ENCODE measurements around the gene ALK. TPM values are rescaled to one million over a fixed set of nuclear protein-coding genes. Genes with fewer than 3 reads are reported as not detected.

The ALK gene
- total and polyA plus RNA-seq, 10 of the 15 experiments (the other 5 are each of a cell fraction or from before 2014, with no cell fraction given), result 0.11 TPM; not detected in 9

DNA sequence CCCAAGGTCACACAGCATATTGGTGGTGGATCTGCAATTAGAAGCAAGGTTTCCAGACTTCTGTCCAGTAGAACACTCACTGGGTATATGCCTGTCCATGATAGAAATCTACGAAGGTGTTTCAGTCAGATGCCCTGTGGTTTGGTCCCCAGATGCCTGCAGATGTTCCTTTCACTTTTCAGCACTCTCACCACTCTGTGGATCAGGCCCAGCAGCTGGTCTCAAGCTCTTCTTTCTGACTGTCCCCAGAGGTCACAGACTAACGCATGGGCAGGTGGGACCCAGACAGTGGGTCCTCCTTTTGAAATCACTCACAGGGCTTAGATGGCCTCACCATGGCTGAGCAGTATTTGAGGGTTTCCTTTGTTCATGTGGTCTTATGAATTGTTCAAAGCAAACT is 376.5 kb downstream of the ALK start:
- BruUV-seq (replicated peaks), result no TSS peak
- H3K4me1 ChIP-seq (ENCODE audit: control insufficient read depth, insufficient read depth, low read length), result no peaks in the 10 kb centered on the region
- POLR2A ChIA-PET, result no interaction called here

GRCh38 chr2:29544031-29544430 is 377.4 kb downstream of the ALK start:
- no peak overlapping the region for H3K9ac ChIP-seq (ENCODE audit: control insufficient read depth, insufficient read depth, low read length)
- ATAC-seq, result no peak
- H3K9me3 ChIP-seq (replicated peaks; ENCODE audit: control insufficient read depth, insufficient read depth, low read length), result no peaks in the 10 kb centered on the region
- intact Hi-C loops (cut with micrococcal nuclease; ENCODE audit: unreplicated experiment) (no loop called here), in situ Hi-C loops (cut with MboI) (no loop called here)
- no peaks in the 10 kb centered on the region for H3K4me1 ChIP-seq (ENCODE audit: control insufficient read depth, insufficient read depth, low read length)
- SMC1A ChIA-PET (ENCODE audit: uncharacterized antibody, unreplicated experiment), result no interaction called here
- BruUV-seq (replicated peaks), result no TSS peak
- TF ChIP-seq SMARCA5 (IDR thresholded peaks at IDR 0.05), result no peak
- no peak for TF ChIP-seq ETV6 (conservative IDR thresholded peaks at IDR 0.05 in 1 of 2, IDR thresholded peaks at IDR 0.05 in 1 of 2; ENCODE audit: borderline replicate concordance in 1 of 2, low read depth in 1 of 2)
- TF ChIP-seq, protein P1, sequence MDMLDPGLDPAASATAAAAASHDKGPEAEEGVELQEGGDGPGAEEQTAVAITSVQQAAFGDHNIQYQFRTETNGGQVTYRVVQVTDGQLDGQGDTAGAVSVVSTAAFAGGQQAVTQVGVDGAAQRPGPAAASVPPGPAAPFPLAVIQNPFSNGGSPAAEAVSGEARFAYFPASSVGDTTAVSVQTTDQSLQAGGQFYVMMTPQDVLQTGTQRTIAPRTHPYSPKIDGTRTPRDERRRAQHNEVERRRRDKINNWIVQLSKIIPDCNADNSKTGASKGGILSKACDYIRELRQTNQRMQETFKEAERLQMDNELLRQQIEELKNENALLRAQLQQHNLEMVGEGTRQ (IDR thresholded peaks at IDR 0.05; ENCODE audit: borderline replicate concordance, low read depth, low read length), result no peak
- TF ChIP-seq EED (IDR thresholded peaks at IDR 0.05; ENCODE audit: low read depth), result no peak
- H3K4me3 ChIP-seq, result no peak overlapping the region
- no peaks in the 10 kb centered on the region for H3K36me3 ChIP-seq (ENCODE audit: control insufficient read depth in 2 of 2, insufficient read depth in 2 of 2, low read length in 1 of 2)
- RAD21 ChIA-PET (ENCODE audit: unreplicated experiment), result no interaction called here
- no peak overlapping the region for H3K4me2 ChIP-seq (ENCODE audit: control insufficient read depth, insufficient read depth)
- DNase-seq (ENCODE audit: low read depth, low spot score), result no peak
- no peak overlapping the region for H2AFZ ChIP-seq (ENCODE audit: control insufficient read depth, low read depth, low read length)
- POLR2A ChIA-PET, result no interaction called here
- H3K79me2 ChIP-seq (ENCODE audit: control insufficient read depth, insufficient read depth, low read length), result no peaks in the 10 kb centered on the region
- H4K20me1 ChIP-seq (ENCODE audit: control insufficient read depth, insufficient read depth), result no peaks in the 10 kb centered on the region
- FAIRE-seq, result no peak
- WGBS (ENCODE audit: insufficient coverage, insufficient replicate concordance, low lambda C conversion rate, missing lambda C conversion rate), result 33% methylated on average over 3 of the region's 3 CpGs
- no peak overlapping the region for H3K27ac ChIP-seq (ENCODE audit: control insufficient read depth, insufficient read depth)
- no peaks in the 10 kb centered on the region; a peak in 1 of 4 replicates for H3K27me3 ChIP-seq (replicated peaks in 1 of 2; ENCODE audit: control insufficient read depth in 2 of 2, insufficient read depth in 2 of 2, low read length in 1 of 2)
- CTCF ChIA-PET, result no interaction called here

More for the DNA sequence above, 376.5 kb downstream of the ALK start:
- ChIA-PET SMC1A (ENCODE audit: uncharacterized antibody, unreplicated experiment) (no interaction called here), CTCF (interaction anchor here (0.6 kb wide), 1 partner anchor 41 kb away, joined by 3 read pairs; no protein-coding TSS in a partner anchor), RAD21 (ENCODE audit: unreplicated experiment) (no interaction called here)
- Histone ChIP-seq H3K4me3 (no peak overlapping the region), H3K36me3 (ENCODE audit: control insufficient read depth in 2 of 2, insufficient read depth in 2 of 2, low read length in 1 of 2) (no peaks in the 10 kb centered on the region), H3K27ac (ENCODE audit: control insufficient read depth, insufficient read depth) (no peak overlapping the region), H3K27me3 (replicated peaks in 1 of 2; ENCODE audit: control insufficient read depth in 2 of 2, insufficient read depth in 2 of 2, low read length in 1 of 2) (no peaks in the 10 kb centered on the region; a peak in 1 of 4 replicates), H3K9ac (ENCODE audit: control insufficient read depth, insufficient read depth, low read length) (no peak overlapping the region), H3K9me3 (replicated peaks; ENCODE audit: control insufficient read depth, insufficient read depth, low read length) (no peaks in the 10 kb centered on the region), H3K79me2 (ENCODE audit: control insufficient read depth, insufficient read depth, low read length) (no peaks in the 10 kb centered on the region), H2AFZ (ENCODE audit: control insufficient read depth, low read depth, low read length) (no peak overlapping the region), H3K4me2 (ENCODE audit: control insufficient read depth, insufficient read depth) (no peak overlapping the region), H4K20me1 (ENCODE audit: control insufficient read depth, insufficient read depth) (no peaks in the 10 kb centered on the region)
- ATAC-seq, result no peak
- WGBS (ENCODE audit: insufficient coverage, insufficient replicate concordance, low lambda C conversion rate, missing lambda C conversion rate), result 0% methylated on average over 2 of the region's 2 CpGs
- intact Hi-C loops (cut with micrococcal nuclease; ENCODE audit: unreplicated experiment), result no loop called here
- no peak for FAIRE-seq
- no peak for DNase-seq (ENCODE audit: low read depth, low spot score)
- in situ Hi-C loops (cut with MboI), result no loop called here
- TF ChIP-seq CBX5 (IDR thresholded peaks at IDR 0.05; ENCODE audit: low read depth) (no peak), SP1 (IDR thresholded peaks at IDR 0.05; ENCODE audit: low read depth, low read length) (no peak)

Data from GM12878 (cell line).